GM19455 (cell line): ENCODE data around the gene TAS2R42.

Experiments used
- ATAC-seq: cut with Tn5 transposase; IDR thresholded peaks from one replicate; pipeline ENCODE4 v1.9.1; 2021; ENCODE audit not compliant: unreplicated experiment

TAS2R42 gene

DNA sequence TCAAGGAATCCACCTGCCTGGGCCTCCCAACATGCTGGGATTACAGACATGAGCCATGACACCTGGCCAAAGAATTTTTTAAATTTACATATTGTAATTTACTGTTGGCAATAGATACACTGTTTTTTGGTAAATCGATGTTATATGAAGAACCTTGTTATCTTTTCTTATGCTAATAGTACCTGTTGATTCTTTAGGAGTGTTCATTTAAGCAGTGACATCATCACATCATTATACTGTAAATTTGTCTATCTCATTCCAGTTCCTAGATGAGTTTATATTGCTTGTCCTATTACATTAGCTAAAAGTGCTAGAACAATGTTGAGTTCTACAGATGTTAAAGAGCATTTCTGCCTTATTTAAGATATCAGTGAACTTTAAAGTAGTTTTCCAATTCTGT lies 39.3 kb downstream of the TAS2R42 start:
- no peak for ATAC-seq

DNA sequence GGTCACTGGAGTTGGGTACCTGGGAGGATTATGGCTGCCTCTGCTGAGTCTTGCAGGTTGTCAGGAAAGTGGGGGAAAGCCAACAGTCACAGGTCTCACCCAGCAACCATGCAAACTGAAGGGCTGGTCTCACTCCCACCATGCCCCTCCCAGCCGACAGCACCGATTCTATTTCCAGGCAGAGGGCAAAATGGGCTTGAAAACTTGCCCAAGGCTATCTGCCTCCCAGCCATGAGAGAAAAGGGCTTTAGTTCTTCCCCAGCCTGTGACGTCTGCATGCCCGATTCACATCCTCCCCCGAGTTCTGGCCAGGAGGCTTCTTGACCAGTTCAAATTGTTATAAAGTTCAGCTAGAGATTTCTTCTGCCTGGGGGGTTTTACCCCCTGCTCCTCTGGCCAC lies 42.4 kb downstream of the TAS2R42 start:
- ATAC-seq: no peak

DNA sequence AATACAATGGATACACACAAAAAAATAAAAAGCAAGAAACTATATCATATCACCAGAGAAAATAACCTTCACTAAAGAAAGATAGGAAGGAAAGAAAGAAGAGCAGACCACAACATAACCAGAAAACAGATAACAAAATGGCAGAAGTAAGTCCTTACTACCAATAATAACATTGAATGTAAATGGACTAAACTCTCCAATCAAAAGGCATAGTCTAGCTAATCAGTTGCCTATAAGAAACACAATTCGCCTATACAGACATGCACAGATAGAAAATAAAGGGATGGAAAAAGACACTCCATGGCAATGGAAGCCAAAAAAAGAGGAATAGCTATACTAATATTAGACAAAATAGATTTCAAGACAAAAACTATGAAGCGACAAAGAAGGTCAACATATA lies 43.4 kb downstream of the TAS2R42 start:
- no peak for ATAC-seq

DNA sequence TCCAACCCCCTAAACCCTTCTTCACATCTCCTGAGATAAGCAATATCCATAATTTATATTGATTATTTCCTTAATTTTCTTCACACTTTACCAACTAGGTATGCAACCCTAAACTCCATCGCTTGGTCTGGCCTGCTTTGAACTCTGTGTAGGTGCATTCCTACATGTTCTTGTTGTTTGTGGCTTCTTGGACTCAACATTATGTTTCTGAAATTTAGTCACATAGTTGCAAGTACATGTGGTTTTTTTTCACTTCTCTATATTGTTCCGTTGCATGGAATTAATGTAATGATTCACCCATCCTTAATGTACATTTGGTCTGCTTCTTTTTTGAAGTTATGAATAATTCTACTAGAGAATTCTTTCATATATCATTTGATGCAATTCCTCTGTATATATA lies 50.7 kb downstream of the TAS2R42 start:
- ATAC-seq: no peak
